HEK293 (cell line): ENCODE measurements around the gene KCTD18.

ENCODE experiments used
- SP2 ChIP-seq: fragments of 450-650 bp; formaldehyde crosslinking; IDR thresholded peaks from 2 replicates; pipeline ENCODE4 v1.5.1; 2016; ENCODE audit warnings: missing biosample characterization, missing genetic modification characterization
- TCF7L2 ChIP-seq: IDR thresholded peaks from 2 replicates; pipeline ENCODE4 v1.6.1; 2011; ENCODE audit warnings: low read depth, mild to moderate bottlenecking, inconsistent platforms, low read length, moderate library complexity, borderline replicate concordance
- ZNF184 ChIP-seq: fragments of 450-650 bp; IDR thresholded peaks from 2 replicates; pipeline ENCODE4 v1.5.1; 2018; ENCODE audit warnings: missing biosample characterization, mild to moderate bottlenecking, missing genetic modification characterization
- ZNF626 ChIP-seq: fragments of 450-650 bp; sonication (Bioruptor Pico); formaldehyde crosslinking; IDR thresholded peaks from 2 replicates; pipeline ENCODE4 v1.5.1; 2018; ENCODE audit warnings: missing biosample characterization, missing genetic modification characterization, inconsistent platforms
- TF ChIP-seq, protein P1 (sequence below): fragments of 450-650 bp; formaldehyde crosslinking; IDR thresholded peaks from 2 replicates; pipeline ENCODE4 v1.5.1; 2017; ENCODE audit warnings: missing biosample characterization, mild to moderate bottlenecking, missing genetic modification characterization, moderate library complexity
- TF ChIP-seq, protein P2 (sequence below): fragments of 450-650 bp; formaldehyde crosslinking; IDR thresholded peaks from 2 replicates; pipeline ENCODE4 v1.5.1; 2016; ENCODE audit warnings: missing biosample characterization, missing genetic modification characterization
- TF ChIP-seq, protein P3 (sequence below): fragments of 450-650 bp; formaldehyde crosslinking; IDR thresholded peaks from 2 replicates; pipeline ENCODE4 v1.5.1; 2016; ENCODE audit warnings: missing biosample characterization, missing genetic modification characterization
- TF ChIP-seq, protein P4 (sequence below): fragments of 450-650 bp; formaldehyde crosslinking; IDR thresholded peaks from 2 replicates; pipeline ENCODE4 v1.5.1; 2016; ENCODE audit warnings: missing biosample characterization, missing genetic modification characterization

DNA sequence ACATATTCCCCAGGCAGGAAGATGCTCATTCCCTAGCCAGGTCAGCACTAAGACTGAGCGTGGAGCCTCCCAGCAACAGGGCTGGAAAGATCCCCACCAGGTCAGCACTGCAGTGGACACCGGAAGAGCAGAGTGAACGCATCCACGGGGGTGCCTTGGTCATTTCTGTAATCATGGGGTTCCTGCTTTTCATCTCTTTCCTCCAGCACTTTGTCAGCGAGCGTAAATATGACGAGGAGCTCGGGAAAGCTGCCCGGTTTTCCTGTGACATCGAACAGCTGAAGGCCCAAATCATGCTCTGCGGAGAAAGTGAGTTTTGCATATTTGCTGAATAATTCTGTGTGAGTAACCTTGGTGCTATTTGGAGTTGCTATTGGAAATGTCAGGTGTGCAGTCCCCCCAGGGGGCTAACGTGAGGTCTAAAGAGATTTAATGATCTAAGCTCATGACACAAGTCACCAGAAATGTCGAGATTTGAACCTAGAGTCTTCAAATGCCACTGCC lies 40.1 kb downstream of the KCTD18 start:
- TF ChIP-seq TCF7L2 (no peak), ZNF184 (no peak), SP2 (tag by site-specific recombination) (no peak), ZNF626 (tag by site-specific recombination) (no peak)
- TF ChIP-seq, protein P1, sequence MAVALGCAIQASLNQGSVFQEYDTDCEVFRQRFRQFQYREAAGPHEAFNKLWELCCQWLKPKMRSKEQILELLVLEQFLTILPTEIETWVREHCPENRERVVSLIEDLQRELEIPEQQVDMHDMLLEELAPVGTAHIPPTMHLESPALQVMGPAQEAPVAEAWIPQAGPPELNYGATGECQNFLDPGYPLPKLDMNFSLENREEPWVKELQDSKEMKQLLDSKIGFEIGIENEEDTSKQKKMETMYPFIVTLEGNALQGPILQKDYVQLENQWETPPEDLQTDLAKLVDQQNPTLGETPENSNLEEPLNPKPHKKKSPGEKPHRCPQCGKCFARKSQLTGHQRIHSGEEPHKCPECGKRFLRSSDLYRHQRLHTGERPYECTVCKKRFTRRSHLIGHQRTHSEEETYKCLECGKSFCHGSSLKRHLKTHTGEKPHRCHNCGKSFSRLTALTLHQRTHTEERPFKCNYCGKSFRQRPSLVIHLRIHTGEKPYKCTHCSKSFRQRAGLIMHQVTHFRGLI (tag by site-specific recombination) = no peak
- TF ChIP-seq, protein P2, sequence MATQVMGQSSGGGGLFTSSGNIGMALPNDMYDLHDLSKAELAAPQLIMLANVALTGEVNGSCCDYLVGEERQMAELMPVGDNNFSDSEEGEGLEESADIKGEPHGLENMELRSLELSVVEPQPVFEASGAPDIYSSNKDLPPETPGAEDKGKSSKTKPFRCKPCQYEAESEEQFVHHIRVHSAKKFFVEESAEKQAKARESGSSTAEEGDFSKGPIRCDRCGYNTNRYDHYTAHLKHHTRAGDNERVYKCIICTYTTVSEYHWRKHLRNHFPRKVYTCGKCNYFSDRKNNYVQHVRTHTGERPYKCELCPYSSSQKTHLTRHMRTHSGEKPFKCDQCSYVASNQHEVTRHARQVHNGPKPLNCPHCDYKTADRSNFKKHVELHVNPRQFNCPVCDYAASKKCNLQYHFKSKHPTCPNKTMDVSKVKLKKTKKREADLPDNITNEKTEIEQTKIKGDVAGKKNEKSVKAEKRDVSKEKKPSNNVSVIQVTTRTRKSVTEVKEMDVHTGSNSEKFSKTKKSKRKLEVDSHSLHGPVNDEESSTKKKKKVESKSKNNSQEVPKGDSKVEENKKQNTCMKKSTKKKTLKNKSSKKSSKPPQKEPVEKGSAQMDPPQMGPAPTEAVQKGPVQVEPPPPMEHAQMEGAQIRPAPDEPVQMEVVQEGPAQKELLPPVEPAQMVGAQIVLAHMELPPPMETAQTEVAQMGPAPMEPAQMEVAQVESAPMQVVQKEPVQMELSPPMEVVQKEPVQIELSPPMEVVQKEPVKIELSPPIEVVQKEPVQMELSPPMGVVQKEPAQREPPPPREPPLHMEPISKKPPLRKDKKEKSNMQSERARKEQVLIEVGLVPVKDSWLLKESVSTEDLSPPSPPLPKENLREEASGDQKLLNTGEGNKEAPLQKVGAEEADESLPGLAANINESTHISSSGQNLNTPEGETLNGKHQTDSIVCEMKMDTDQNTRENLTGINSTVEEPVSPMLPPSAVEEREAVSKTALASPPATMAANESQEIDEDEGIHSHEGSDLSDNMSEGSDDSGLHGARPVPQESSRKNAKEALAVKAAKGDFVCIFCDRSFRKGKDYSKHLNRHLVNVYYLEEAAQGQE = no peak
- TF ChIP-seq, protein P3, sequence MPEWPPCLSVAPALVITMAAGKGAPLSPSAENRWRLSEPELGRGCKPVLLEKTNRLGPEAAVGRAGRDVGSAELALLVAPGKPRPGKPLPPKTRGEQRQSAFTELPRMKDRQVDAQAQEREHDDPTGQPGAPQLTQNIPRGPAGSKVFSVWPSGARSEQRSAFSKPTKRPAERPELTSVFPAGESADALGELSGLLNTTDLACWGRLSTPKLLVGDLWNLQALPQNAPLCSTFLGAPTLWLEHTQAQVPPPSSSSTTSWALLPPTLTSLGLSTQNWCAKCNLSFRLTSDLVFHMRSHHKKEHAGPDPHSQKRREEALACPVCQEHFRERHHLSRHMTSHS (tag by site-specific recombination) = no peak
- TF ChIP-seq, protein P4, sequence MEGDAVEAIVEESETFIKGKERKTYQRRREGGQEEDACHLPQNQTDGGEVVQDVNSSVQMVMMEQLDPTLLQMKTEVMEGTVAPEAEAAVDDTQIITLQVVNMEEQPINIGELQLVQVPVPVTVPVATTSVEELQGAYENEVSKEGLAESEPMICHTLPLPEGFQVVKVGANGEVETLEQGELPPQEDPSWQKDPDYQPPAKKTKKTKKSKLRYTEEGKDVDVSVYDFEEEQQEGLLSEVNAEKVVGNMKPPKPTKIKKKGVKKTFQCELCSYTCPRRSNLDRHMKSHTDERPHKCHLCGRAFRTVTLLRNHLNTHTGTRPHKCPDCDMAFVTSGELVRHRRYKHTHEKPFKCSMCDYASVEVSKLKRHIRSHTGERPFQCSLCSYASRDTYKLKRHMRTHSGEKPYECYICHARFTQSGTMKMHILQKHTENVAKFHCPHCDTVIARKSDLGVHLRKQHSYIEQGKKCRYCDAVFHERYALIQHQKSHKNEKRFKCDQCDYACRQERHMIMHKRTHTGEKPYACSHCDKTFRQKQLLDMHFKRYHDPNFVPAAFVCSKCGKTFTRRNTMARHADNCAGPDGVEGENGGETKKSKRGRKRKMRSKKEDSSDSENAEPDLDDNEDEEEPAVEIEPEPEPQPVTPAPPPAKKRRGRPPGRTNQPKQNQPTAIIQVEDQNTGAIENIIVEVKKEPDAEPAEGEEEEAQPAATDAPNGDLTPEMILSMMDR (tag by site-specific recombination) = no peak
